DMS79 treated with DMSO at 0.1 percent for 48 hours (cell line): ENCODE measurements around the gene AGBL4.
"Not testable (repeated sequence)": the region's sequence is repeated elsewhere in the genome, so short reads cannot be mapped to it uniquely, and the experiment has no call there.

Source experiments
- DNase-seq: peaks from one replicate; lab custom pipeline; 2025; lab: John Stamatoyannopoulos, UW

AGBL4 gene

DNA sequence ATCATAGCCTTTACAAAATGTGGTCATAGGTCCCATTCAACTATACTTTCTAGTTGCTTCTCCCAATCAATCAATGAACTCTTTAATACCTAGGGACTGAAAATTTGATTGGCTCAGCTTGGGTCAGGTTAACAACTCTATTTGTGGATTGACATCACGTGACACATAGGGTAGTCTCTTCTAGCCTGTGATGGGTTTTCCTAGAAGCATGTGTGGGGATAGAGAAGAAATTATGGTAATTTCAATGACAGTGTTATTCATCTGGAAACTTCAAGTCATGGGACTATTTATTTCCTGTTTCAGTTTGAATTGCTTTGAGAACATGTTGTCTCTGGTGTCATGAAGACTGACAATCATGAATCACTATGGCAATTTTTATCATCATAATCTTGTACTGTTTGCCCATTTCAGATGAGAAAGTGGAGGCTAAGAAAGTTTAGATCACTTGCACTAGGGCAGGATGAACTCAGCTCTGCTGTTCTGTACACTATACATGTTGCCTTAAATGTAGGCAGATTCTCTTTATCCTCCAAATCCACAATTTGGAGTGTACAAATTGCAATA is 717.2 kb downstream of the AGBL4 start:
- no peak for DNase-seq

DNA sequence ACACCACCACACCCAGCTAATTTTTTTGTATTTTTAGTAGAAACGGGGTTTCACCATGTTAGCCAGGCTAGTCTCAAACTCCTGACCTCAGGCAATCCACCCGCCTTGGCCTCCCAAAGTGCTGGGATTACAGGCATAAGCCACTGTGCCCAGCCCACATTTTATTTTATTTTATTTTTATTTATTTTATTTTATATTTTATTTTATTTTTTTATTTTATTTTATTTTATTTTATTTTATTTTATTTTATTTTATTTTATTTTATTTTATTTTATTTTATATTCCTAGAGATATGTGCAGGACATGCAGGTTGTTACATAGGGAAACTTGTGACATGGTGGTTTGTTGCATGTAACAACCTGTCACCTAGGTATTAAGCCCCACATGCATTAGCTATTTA is 721.4 kb downstream of the AGBL4 start:
- DNase-seq = not testable (repeated sequence)

DNA sequence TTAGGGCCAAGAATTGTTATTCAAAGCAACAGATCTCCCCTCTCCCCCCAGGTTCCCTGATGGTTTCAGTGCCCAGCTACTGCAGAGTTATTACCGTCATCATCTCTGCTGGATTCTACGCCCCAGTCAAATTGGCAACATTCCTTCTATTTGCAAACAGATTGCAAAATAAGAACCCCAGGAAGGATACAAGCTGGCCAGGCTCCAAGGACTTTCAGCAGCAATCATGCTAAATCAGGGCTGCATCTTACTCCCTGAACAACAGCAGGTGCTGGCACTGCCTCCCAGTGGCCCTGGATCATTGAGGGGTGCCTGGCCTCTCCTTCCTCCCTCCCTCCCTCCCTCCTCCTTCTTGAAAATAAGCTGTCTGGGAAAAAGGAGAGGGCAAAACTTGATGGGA is 725.5 kb downstream of the AGBL4 start:
- DNase-seq = no peak

DNA sequence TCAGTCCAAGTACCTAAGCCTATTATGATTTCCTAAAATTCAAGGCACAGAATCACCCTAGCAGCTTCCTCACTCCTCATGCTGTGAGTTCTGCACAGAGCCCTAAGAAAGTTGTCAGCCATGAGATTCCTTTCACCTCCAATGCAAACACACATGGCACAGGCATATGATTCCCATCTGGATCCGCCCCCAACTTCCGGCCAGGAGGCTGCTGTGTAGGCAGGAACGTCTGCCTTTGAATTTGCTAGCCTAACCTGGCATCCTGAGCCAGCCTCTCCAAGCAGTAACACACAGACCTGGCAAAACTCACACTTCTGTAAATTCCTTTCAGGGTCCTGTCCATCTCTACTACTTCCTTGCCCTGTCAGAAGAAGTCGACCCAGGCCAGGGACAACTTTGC is 726.0 kb downstream of the AGBL4 start:
- DNase-seq = no peak

DNA sequence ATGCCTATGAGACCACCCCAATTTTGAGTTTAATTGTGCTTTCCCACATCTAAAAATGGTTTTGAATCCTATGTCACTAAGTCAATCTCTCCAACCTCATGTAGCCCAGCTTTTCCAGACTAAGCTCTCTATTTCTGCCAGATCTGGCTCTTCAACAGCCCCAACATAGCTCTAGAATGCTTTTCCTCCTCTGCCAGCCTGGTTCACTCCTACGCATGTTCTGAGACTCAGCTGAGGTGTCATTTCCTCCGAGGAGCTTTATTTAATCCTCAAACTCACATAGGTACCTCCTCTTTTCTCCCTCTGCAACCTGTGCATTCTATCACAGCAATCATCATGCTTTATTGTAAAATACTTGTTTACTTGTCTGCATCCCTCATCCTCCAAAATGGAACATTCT is 729.2 kb downstream of the AGBL4 start:
- no peak for DNase-seq

DNA sequence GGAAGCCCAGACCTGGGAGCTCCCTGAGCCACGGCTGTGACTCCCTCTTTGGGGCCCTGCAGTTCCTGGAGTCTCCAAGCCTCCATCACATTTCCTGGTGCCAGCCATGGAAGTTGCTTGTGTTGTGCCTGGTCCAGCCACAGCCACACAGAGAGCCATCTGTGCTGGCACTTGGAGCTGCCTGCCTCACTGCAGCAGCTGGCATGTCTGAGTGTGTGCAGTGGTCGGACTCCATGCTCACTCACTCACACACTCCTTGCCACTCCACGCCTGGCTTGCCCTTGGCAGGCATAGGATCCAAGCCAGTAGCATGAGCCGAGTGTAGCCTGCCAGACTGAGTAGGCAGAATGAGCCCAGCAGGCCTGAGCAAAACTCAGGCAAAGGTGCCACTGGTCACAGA is 730.7 kb downstream of the AGBL4 start:
- DNase-seq = no peak

DNA sequence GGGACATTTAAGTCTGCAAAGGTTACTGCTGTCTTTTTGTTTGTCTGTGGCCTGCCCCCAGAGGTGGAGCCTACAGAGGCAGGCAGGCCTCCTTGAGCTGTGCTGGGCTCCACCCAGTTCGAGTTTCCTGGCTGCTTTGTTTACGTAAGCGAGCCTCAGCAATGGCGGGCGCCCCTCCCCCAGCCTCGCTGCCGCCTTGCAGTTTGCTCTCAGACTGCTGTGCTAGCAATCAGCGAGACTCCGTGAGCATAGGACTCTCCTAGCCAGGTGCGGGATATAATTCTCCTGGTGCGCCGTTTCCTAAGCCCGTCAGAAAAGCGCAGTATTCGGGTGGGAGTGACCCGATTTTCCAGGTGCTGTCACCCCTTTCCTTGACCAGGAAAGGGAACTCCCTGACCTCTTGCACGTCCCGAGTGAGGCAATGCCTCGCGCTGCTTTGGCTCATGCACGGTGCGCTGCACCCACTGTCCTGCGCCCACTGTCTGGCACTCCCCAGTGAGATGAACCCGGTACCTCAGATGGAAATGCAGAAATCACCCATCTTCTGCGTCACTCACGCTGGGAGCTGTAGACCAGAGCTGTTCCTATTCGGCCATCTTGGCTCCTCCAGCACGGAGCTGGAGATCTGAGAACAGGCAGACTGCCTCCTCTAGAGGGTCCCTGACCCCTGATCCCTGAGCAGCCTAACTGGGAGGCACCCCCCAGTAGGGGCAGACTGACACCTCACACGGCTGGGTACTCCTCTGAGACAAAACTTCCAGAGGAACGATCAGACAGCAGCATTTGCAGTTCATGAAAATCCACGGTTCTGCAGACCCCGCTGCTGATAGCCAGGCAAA is 766.3 kb downstream of the AGBL4 start:
- DNase-seq = not testable (repeated sequence)

DNA sequence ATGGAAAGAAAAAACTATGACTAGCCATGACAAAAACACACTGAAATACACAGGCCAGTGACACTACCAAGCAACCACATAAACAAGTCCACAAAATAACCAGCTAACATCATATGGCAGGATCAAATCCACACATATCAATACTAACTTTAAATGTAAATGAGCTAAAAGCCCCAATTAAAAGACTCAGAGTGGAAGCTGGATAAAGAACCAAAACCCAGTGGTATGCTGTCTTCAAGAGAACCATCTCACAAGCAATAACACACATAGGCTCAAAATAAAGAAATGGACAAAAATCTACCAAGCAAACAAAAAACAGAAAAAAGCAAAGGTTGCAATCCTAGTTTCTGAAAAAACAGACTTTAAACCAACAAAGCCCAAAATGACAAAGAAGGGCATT is 770.8 kb downstream of the AGBL4 start:
- no peak for DNase-seq

DNA sequence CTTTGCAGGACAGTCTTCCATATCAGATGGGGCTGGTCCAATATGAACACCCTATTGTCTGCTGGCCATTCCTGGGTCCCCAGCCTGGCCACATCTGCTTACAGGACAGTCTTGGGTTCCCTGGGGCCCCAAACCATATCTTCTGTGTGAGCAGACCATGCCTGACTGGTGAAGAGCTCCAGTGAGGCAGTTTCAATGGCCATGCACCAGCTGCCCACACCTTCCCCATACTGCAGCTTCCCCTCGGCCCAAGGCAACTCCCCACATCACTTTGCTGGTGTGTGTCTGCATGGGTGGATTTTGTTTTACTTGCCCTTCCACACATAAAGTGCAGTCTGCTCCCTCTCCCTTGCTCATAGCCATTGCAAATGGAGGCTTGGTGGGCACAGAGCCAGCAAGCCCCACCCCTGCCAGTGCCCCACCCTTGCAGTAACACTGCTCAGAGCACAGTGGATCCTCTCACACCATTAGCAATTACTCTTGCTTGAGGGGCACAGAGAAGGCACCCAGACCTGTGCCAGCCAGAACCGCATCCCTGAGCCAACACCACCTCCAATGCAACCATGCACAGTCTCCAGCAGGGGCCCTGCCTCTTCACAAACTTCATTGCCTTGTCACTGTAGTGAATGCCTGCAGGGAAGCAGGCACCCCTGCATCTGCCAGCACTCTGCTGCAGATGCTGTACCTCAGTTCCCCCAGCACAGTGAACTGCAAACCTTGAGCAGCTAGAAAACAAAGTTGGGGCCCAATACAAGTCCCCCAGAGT is 772.6 kb downstream of the AGBL4 start:
- DNase-seq = no peak

DNA sequence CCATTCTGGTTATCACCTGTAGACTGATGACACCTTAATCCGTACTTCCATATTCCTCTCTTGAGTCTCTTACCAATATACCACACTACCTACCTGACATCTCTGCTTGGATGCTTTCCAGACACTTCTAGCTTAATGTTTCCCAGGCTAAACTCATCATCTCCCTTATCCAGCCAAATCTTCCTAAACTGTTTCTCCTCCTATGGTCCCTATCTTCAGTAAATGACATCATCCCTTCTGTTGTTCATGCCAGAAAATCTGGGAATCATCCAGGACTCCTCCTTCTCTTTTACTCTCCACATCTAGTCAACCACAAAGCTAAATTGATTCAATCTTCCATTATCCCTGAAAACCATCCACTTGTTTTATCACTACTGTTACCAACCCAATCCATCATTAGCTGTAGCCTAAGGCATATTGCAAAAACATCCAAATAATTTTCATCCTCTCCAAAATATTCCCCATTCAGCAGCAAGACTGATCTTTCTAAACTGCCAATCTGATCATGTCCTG is 783.0 kb downstream of the AGBL4 start:
- DNase-seq = peak; percentile 46

DNA sequence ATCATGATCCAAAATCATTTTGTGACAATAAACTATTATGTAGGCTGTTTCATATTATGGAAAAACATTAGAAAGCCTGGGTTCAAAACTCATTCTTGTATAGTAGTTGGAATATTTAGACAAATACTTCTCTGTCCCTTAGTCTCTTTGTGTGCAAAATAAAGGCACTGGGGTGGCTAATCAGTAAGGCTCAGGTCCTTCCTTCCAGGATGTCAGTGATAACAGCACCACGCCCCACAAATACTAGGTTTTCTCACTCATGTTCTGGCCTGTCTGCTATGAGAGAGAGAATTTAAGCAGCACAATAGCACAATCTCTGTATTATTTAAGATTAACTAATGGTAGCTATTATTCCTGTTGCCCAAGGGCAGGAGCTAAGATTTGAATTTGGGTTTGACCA is 788.8 kb downstream of the AGBL4 start:
- DNase-seq = no peak

DNA sequence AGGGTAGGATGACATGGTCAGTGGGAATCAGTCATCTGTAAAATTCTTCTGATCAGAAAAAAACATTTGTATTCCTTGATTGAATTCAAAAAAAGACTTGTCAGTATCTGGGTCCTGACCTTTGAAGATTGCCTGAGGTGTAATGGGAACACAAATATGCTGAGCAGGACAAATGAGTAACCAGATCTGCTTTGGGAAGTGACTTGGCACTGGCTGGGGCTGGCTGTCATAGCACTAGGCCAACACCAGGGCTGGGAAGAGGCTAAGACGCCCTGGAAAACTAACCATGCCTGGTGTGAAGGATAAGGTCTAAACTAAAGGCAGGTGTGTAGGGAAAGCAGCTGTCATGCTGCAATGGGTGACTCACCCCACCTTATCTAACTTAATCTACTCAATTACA is 794.2 kb downstream of the AGBL4 start:
- DNase-seq = no peak

DNA sequence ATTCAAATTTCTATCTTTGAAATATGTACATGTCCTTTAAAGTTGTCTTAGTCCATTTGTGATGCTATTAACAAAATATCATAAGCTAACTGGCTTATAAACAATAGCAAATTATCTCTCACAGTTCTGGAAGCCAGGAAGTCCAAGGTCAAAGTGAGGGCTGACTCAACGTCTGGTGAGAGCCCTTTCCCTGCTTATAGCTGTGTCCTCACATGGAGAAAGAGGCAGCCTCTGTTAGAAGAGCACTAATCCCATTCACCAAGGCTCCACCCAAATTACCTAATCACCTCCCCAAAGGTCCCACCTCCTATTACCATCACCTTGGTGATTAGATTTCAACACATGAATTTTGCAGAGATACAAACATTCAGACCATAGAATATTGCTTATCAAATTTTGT is 797.0 kb downstream of the AGBL4 start:
- no peak for DNase-seq

DNA sequence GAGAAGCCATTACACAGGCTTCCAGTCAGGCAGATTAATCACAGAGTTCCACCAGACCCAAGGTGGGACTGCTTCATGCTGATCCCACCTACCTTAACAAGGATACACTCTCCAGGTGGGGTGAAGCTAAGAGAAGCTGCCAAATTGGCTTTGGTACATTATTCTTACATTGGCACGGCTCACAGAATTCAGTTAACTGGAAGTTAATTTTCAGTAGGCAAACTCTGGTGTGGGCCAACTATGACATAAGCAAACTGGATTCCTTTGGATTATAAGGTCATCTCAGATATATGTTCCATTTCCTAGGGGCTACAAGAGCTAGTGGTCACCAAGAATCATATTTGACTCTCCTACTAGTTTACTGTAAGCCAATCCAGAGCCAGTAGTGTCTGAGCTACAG is 798.3 kb downstream of the AGBL4 start:
- DNase-seq = no peak

DNA sequence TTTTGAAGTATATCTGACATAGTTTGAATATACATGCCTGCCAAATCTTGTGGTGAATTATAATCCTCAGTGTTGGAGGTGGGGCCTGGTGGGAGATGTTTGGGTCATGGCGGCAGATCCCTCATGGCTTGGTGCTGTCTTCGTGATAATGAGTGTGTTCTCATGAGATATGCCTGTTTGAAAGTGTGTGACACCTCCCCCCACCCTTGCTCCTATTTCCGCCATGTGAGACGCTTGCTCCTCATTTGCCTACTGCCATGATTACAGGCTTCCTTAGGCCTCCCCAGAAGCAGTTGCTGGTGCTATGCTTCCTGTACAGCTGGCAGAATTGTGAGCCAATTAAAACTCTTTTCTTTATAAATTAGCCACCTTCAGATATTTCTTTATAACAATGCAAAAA is 810.5 kb downstream of the AGBL4 start:
- DNase-seq = no peak

DNA sequence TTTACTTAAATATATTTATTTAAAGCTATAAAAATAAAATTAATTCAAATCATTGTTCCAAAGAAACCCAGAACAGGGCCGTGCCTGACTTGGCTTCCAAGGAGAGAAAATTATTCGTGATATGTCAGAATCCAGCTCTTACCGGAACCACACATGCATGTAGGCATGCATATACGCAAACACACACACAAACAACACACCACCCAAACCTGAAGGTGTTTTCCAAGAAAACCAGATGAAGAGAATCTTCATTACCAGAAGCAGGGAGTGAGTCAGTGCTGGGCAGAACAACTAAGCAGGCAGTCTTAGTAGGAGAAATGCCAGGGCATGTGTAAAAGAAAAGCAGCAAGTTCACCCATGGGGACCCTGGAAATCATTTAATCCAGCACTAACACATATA is 815.0 kb downstream of the AGBL4 start:
- no peak for DNase-seq

DNA sequence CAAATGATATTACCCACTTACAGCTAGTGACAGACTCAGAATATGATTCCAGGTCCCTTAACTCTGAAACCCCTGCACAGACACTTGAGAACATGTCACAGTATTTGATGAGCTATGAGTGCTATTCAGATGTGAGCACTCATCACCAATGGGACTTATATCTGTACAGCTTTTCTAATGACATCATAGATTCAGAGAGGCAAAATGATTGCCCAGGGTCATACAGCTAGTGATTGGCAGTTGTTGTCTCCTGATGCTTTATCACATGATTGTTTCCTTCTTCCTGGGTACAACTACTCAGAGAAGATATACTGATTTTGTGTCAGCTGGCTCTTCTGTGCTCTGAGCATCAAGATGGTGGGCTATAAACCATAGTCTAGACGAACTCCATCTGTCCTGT is 819.0 kb downstream of the AGBL4 start:
- no peak for DNase-seq

DNA sequence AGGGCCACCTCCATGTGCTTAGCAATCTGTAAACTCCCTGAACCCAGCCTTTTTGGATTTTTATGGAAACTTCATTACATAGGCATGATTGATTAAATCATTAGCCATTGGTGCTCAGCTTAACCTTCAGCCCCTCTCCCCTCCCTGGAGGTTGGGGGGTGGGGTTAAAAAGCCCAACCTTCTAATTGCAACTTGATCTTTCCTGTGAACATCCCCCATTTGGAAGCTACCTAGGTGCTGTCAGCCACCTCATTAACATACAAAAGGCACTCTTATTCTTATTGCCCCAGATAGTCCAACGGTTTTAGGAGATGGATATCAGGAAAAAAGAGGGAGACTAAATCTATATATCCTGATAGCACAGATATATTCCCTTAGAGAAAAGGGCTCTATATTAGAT is 823.0 kb downstream of the AGBL4 start:
- DNase-seq = no peak

DNA sequence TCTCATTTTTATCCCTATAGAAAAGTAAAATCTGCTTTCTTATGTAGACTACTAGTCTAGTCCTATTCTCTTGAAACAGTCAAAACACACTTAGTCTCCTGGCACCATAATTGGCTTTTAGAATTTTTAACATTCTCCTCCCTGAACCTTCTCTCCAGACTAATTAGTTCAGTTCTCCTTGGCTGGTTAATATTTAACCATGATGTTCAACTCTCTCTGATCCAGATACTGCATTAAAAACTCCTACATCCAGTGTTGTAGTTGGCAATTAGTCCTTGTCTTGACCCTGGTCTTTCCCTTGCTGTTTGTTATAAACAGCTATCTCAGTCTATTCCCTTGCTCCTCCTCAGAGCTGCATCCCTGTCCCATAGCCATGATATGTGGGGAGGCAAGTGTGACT is 824.2 kb downstream of the AGBL4 start:
- DNase-seq = no peak

DNA sequence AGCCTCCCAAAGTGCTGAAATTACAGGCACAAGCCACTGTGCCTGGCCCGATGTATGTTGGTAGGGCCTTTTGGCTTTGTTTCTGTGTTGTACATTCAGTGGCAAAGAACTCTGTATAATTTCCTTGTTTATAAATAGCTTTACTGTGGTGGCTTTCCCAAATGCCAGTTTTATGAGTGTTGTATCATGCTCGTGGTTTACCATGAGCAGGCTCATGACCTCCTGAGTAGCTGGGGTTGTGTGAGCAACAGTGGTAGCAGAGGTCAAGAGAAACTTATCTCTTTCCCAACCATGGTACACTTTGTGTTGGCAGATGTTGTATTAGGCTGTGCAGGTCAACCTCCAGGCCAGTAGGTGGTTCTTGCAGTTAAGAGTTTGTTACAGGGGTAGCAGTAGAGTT is 826.7 kb downstream of the AGBL4 start:
- DNase-seq = no peak

DNA sequence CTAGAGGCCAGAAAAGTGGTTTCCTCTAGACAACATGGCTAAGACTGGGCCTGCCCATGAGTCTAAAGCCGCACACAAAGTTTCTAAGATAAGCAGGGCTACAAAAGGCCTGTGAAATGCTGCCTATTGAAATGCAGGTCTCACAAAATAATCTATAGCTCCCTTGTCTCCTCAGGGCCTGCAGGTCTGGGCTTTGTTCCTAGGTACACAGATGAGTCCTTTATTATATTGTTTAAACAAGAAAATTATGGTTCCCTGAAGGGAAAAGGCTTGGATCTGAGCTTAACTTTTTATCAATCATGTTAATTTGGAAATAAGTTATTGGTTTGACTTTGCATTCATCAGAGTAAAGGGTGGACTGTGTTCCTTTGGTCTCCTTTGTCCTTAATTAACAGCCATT is 833.6 kb downstream of the AGBL4 start:
- no peak for DNase-seq

DNA sequence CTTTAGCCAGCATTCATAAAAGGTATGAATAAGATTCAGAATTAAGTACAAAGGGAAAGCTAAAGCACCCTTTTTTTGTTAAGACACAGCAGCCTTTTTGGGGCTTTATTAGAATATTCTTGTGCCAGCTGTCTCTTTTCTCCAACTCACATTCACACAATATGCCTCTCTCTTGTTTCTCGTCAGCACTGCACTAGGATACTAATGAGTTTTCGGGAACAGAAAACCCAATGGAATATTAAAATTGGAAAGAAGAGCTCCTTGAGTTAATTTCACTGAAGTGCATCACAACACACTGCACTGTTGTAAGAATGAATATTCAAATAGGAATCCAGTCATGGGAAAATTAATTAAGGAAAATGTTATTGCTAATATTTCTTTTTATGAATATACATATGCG is 836.7 kb downstream of the AGBL4 start:
- DNase-seq = no peak

DNA sequence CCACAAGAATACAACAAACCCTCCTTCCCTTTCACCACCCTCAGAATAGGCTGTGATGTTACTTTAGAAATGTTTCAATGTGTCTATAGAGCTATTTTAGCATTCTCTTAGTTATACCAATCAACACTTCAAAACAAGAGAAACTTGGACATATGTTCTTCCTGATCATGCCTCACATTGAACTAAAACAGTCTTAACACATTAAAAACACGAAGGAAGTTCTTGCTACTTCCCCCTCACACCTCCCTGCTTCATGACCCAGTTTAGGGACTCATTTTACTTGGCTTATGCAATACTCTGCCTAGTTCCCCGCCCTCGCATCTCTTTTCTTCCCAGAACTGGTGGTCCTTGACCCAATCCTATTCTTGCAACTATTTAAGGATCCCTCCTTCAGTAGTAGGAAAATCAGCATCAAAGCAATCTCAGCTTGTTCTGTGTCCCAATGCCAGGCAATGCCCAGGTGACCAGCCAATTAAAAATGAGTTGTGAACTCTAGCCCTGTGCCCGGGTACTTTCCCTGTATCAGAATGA is 838.2 kb downstream of the AGBL4 start:
- no peak for DNase-seq
